ENCODE data around the gene SLC39A6.

- TF ChIP-seq CTCF (optimal IDR thresholded peaks at IDR 0.05 in 1 of 3, IDR thresholded peaks at IDR 0.05 in 1 of 3, conservative IDR thresholded peaks at IDR 0.05 in 1 of 3; ENCODE audit: extremely low read depth in 1 of 3, insufficient read depth in 2 of 3, low read length in 3 of 3) (no peak), EZH2 (IDR thresholded peaks at IDR 0.05; ENCODE audit: low read length) (no peak)
These were observed 3.6 kb upstream of the SLC39A6 start for GRCh38 chr18:36132756-36133155.
